ENCODE measurements around the gene POMC. TPM values are rescaled to one million over a fixed set of nuclear protein-coding genes. Genes with fewer than 3 reads are reported as not detected.
A peak's percentile ranks its signal among the peaks of the same experiment; 100 is the strongest.
"Not testable (repeated sequence)": the region's sequence is repeated elsewhere in the genome, so short reads cannot be mapped to it uniquely, and the experiment has no call there.

Gene POMC
- total RNA-seq, 1 donor from 2014 or later, result 0.78 TPM

GRCh38 chr2:25176541-25177181 lies 8.3 kb upstream of the POMC start:
- DNase-seq, result no peak

DNA sequence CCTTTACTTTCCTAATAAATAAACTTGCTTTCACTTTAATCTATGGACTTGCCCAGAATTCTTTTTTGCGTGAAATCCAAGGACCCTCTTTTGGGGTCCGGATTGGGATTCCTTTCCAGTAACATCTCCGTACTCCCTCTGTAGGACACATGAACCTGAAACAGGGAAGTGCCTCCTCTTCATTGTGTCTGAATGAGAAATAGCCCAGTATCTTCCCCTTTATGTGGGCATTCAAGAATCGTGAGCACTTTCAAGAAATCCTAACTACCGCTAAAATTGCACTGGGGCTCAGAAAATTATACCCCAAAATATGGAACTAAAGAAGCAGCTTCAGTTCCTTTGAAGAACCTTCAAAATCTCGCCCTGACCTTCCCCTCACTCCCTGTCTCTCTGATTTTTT lies 7.8 kb upstream of the POMC start:
- DNase-seq, result no peak

- no peak for DNase-seq
These were observed 5.9 kb upstream of the POMC start for GRCh38 chr2:25174192-25174861.

DNA sequence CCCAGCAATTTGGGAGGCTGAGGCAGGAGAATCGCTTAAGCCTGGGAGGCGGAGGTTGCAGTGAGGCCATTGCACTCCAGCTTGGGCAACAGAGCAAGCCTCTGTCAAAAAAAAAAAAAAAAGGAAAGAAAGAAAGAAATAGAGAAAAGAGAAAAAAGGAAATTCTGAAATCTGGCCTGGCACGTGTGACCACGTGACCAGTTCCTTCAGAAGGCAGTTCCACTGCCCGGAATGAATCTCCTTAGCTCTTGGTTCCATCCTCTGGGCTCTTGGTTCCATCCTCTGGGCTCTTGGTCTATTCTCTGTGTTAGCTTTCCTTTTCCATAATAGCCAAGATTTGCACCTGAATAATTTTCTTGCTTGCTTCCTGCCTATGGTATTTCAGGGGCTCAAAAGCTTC lies 5.3 kb upstream of the POMC start:
- DNase-seq, result no peak

DNA sequence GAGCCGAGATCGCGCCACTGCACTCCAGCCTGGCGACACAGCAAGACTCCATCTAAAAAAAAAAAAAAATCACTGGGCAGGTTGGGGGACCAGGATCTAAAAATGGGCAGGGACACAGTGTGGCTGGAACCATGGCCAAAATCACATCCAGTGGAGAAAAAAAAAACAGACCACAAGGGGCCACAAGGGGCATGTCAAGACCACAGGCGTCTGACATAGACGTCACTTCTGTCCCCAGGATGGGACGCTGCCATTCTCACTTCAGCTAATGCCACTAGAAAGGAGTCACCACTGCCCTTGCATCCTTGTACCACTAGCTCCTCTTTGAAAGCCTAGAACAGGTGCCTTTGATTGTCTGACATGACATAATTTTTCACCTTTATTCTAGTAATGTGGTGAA lies 2.5 kb upstream of the POMC start:
- DNase-seq, result no peak

DNA sequence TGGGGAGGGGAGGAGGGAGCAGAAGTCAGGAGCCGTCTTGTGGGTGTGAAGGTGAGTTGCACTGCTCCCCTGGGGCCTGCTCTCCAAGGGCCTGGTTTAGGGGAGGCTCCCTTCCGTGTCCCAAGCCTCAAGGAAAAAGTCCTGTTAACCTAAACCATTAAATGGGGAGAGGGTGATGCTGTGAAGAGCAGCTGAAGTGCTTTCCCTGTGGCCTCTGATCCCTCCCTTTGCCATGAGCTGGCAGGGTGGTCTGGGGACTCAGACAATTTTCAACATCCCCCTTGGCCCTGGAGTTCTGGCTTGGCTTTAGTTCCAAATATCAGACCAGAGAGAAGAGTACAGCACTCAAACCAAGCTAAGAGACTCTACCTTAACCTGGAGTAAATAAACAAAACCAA lies 692 bp upstream of the POMC start:
- no peak for DNase-seq

DNA sequence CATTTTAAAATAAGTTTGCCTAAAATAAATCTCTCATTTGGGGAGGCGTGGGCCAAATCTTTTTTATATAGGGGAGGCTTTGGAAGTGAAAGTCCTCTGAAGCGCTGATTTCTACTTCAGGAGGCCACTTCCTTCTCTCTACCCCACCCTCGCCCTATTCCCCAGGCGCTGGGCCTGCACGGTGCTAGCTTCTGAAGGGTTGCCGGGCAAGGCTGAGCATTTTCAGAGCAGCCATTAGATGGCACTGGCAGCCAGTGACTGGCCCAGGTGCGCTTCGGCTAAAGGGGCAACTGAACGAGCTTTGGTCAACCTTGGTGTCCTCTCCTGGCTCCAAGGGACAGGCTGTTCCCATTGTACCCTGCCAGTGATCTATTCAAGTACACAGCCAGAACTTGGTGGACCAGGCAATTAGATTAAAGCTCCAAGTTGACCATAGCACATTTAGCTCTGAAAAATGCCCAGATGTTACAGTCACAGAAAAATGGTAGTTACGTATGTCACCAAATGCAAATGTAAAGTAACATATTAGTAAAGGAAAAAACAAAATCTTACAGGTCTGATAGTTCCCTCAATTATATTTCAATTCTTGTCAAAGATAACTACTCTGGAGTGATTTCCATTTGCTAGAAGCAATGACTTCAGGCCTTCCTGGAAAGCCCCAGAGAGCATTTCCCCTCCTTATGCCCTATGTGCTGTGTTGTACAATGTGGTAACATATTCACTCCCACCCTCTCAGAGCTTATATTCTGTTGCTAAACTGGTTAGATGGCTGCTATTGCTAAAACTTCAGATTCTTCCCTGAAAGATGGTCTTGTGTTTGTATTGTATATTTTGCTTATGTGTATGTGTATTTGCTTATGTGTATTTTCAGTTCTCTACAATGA lies 2.1 kb downstream of the POMC start:
- DNase-seq, result no peak

- no peak for DNase-seq
These were observed 3.8 kb downstream of the POMC start for GRCh38 chr2:25164561-25164960.

DNA sequence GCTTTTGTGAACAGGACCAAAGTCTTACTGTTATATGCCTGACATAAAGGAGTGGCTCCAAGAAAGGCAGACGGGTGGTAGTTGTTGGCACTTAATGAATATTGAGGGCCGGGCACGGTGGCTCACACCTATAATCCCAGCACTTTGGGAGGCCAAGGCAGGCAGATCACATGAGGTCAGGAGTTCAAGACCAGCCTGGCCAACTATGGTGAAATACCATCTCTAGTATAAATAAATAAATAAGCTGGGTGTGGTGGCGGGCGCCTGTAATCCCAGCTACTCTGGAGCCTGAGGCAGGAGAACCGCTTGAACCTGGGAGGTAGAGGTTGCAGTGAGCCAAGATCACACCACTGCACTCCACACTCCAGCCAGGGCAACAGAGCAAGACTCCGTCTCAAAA lies 6.3 kb downstream of the POMC start:
- DNase-seq, result not testable (repeated sequence)

DNA sequence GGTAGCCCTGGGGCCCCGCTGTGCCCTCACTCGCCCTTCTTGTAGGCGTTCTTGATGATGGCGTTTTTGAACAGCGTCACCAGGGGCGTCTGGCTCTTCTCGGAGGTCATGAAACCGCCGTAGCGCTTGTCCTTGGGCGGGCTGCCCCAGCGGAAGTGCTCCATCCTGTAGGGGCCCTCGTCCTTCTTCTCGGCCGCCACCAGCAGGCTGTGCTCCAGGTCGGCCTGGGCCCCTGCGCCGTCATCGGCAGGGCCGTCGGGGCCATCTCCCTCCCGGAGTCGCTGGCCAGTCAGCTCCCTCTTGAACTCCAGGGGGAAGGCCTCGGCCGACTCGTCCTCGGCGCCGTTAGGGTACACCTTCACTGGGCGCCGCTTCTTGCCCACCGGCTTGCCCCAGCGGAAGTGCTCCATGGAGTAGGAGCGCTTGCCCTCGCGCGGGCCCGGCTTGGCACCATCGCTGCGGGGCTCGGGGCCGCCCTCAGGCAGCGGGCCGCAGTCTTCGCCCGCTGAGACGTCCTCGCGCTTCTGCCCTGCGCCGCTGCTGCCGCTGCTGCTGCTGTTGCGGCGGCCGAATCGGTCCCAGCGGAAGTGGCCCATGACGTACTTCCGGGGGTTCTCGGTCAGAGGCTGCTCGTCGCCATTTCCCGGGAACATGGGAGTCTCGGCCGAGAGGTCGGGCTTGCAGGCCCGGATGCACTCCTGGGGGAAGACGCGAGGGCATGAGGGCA lies 7.2 kb downstream of the POMC start:
- peak; percentile 9 for DNase-seq

DNA sequence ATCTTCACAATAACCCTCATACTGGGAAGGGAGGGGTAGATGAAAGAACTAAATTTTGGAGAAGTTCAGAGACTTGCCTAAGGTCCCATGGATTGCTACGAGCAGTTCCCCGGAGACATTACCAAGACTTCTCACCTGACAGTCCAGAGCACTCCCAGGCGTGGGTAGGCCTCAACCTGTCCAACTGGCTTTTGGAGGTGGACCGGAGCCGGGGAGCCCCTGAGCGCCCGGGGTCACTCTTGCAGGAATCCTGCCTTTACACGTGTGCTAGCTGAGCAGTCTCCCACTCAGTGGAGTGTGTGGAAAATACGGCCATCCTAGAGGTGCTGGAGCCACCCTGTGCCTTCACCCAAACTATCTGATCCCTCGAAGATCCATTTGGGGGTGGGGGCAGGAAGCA lies 8.0 kb downstream of the POMC start:
- no peak for DNase-seq

DNA sequence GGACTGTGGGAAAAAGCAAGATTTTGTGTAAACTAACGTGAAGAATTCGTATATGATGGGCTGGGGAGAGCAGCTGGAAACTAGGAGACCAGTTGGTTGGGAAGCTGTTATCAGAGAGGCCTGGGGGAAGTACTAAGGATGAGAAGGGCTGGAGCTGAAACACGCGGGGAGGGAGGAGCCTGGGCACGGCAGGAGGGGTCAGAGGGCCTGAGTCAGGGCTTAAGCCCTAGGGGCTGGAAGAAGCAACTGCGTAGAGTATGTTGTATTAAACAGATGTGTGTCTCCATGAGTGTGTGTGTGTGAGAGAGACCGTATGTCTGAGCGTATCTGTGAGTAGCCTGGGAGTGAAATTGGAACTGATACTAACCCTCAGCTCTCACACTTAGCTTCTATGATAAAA lies 8.4 kb downstream of the POMC start:
- DNase-seq, result no peak

GRCh38 chr2:25158096-25158852 lies 10.1 kb downstream of the POMC start:
- DNase-seq, result no peak

GRCh38 chr2:25155401-25155800 lies 13.0 kb downstream of the POMC start:
- DNase-seq, result no peak

DNA sequence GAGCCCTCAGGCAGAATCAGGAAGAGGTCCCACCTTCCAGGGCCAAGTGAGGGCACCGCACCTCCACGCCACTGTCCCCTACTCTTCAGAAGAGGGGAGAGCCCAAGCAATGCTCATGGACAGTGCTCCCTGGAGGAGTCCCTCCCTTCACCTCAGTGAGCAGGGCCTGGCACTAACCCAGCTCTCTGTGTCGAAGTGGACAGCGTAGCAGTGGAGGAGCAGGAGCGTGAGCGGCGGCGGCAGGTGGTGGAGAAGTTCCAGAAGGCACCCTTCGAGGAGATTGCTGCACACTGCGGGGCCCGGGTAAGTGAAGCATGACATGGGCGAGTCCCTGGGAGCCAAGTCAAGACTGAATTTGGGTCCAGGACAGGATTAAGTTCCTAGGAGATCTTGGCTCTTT lies 16.7 kb downstream of the POMC start:
- no peak for DNase-seq

DNA sequence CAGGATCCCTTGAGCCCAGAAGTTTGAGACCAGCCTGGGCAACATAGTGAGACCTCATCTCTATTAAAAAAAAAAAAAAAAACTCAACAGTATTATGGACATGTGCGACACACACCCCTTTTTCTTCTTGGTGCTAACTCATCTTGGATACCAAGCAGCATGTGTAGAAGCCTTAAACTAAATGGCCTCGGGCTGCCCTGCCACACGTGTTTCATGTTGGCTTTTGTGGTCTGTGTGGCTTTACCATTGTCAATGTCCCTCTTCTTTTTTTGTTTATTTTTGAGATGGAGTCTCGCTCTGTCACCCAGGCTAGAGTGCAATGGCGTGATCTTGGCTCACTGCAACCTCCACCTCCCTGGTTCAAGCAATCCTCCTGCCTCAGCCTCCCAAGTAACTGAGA lies 17.4 kb downstream of the POMC start:
- not testable (repeated sequence) for DNase-seq

GRCh38 chr2:25149646-25150045 lies 18.7 kb downstream of the POMC start:
- no peak for DNase-seq

DNA sequence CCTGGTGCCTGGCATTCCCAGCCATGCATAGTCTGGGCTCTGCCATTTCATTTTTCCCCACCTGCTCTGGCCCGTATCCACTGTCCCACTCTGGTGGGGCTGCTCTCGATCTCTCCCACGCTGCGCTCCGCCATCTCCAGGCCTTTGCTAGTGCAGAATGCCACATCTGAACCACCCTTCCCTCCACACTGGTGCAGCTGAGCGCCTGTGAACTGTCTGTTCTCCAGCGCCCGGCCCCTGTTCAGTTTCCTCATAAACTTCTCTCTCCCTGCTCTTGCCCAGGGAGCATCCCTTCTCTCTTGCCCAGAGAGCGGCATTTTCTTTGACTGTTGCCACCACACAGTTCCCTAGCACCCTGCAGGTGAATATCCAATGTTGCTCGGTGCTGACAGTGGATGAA lies 21.5 kb downstream of the POMC start:
- no peak for DNase-seq

GRCh38 chr2:25145803-25146202 lies 22.6 kb downstream of the POMC start:
- DNase-seq, result no peak

DNA sequence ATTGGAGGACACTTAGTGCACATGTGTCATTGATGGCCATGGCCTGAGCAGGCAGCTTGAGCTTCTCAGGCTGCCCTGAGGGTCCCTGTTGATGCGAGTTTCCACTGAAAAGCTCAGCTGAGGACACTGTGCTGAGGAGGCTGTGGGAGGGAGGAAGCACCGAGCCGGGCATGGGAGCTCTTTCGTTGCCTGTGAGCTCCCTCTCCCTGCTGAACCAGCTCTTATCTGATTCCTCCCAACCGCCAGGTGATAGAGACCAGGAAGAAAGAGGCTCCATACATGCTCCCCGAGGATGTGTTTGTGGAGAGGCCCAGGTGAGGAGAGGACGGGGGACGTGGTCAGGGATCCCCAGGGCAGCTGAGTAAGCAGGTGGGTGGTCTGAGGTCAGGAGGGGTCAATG lies 27.3 kb downstream of the POMC start:
- no peak for DNase-seq

DNA sequence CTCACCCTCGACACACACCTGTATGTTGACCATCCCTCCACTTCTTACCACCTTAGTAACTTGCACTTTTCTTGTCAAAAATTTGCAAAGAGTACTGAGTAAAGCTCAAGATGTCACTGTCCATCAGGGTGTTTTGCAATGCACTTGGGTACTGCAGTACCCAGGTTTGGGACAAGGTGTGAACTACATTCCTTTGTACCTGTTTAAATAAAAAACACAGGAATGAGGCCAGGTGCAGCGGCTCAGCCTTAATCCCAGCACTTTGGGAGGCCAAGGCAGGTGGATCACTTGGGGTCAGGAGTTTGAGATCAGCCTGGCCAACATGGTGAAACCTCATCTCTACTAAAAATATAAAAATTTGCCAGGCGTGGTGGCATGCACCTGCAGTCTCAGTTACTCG lies 27.8 kb downstream of the POMC start:
- DNase-seq, result not testable (repeated sequence)

- DNase-seq, result no peak
These were observed 35.7 kb downstream of the POMC start for GRCh38 chr2:25132693-25133092.

All from occipital lobe (tissue), 2 donors.